Left colon (tissue), 2 donors: ENCODE data around the gene OR51D1. TPM values are rescaled to one million over a fixed set of nuclear protein-coding genes. Genes with fewer than 3 reads are reported as not detected.
A peak's percentile ranks its signal among the peaks of the same experiment; 100 is the strongest.

Source experiments
- ATAC-seq: fragments of 200-7000 bp; cut with Tn5 transposase; one replicate; pipeline ENCODE4 v1.9.1; 2020; ENCODE audit warnings: mild to moderate bottlenecking, moderate library complexity
- DNase-seq, 2 donors: peaks; one replicate each; pipeline ENCODE4 v3.0.0-alpha.2; 2020
- intact Hi-C, 2 donors: fragments of 100-400 bp; cut with DNase I in 1 of 2; cut with micrococcal nuclease in 1 of 2; formaldehyde crosslinking; loops; one replicate each; pipeline versions ENCODE4 v1.11.2 to v1.14.0; 2022; cut with DNase I, micrococcal nuclease
- long read RNA-seq: library from polyadenylated mRNA; unstranded; transcript quantifications from one replicate; pipeline ENCODE4 v2.0.0, GENCODE V29; 2021
- total RNA-seq, 2 donors: library from RNA; stranded (reverse); fragmentation: NEBNext Ultra II Directional; extraction: Animal tissue kit (Norgen Biotek cat#: 25700); gene quantifications; one replicate each; pipeline ENCODE4 v1.2.1, GENCODE V29; 2021
- donor health status: DM: no; HTN: no; CAD: no.
- donor health status: DM: yes; HTN: yes; CAD: no.

Gene OR51D1
- not detected for total RNA-seq
- long read RNA-seq, result 0 reads

- peak; percentile 93 for ATAC-seq
- intact Hi-C loops, result no loop called here
- DNase-seq, result peak; percentile 46 to 69
Observed at GRCh38 chr11:4636962-4637661, at the start of gene OR51D1. Gene OR51D1 (plus strand): TSS chr11:4637477. CDS start chr11:4639791, 2,314 bp downstream.

DNA sequence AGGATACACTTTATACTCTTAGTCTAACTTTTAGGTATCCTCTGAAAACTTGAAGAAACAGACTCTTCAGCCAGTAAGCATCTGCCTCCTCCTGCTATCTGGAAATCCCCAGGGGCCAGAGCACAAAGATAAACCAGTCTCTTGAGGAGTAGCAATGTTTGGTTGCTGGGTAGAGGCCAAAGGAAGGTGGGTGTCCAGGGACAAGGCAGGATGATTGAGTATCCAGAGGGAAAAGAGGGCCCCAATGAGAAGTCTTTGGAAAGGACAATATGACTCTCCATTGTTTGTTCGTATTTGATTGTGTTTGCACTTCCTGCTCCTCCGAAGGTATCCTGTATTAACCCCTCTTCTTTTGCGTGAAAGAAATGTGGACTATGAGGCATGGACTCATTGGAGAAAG is 48.3 kb upstream of the OR51D1 start:
- DNase-seq (no peak), ATAC-seq (no peak)
- intact Hi-C loops, result no loop called here

DNA sequence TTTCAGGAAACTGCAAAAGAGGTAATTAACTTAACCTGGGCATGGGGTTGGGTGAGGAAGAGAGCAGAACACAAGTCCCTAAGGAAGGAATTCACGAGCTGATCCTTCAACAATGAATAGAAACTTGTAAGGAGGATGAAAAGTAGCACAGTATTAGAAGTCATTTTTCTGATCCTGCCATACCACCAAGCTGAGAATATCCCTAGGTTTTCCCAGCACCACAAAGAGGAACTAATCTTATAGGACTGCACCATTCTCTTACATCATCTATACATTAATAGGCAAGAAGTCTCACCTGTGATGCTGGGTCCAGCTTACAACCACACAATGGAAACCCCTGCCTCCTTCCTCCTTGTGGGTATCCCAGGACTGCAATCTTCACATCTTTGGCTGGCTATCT is 43.5 kb upstream of the OR51D1 start, which contains the start of gene OR52I1:
OR52I1 (plus strand) TSS at position 301 of the 400 bp plus-strand sequence; CDS start at position 301, 0 bp downstream.
- no peak for ATAC-seq
- intact Hi-C loops, result no loop called here
- no peak for DNase-seq

- intact Hi-C loops, result no loop called here
- DNase-seq, result no peak
- no peak for ATAC-seq
Observed at GRCh38 chr11:4605057-4605456, 32.2 kb upstream of the OR51D1 start.

GRCh38 chr11:4606231-4607015 is 30.9 kb upstream of the OR51D1 start:
- intact Hi-C loops, result no loop called here
- DNase-seq, result peak in 1 of 2 donors; percentile 12
- peak; percentile 69 for ATAC-seq

- ATAC-seq (peak; percentile 3), DNase-seq (no peak)
- intact Hi-C loops, result no loop called here
Observed at GRCh38 chr11:4607096-4607495, 30.2 kb upstream of the OR51D1 start.

DNA sequence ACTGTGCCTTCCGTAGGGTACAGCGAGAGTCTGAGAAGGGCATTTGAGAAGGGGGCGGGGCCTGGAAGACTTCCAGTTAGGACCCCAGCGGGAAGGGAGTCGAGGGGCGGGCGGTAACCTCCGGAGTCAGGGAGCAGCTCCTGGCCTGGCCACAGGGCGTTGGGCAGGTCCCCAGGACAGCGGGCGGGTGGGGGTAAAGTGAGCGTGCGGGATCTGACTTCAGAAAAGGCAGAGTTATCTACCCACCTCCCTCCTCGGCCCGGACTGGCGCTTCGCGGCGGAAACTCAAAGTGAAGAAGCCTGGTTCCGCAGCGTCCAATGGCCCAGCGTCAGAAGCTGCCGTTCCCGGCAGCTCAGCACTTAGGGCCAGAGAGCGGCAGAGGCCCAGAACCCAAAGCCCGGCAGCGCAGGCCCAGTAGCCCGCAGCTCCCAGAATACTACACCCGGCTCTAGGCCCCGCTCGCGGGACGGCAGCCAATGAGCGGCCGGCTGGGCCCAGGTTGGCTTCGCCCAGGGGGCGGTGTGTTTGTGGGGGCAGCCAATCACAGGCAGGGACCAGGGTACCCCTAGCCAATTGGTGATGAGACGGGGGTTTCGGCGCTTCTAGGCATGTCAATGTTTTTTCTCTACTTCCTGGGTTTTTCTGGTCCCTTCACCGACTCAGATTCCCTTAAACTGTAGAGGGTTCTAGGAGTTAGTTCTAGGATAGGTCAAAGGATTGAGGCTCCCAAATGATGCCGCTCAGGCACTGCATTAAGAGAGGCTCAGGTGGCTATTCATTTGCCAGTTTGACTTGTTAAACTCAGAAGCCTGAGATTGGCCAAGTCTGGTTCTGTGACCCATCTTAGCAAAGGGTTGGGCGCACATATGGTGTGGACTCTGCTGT is 29.3 kb upstream of the OR51D1 start, which contains the start of gene TRIM68:
TRIM68 (minus strand) TSS at position 451 of the 886 bp plus-strand sequence. CDS start 2,727 bp downstream, outside the sequence.
- DNase-seq, result peak; percentile 95 to 96
- intact Hi-C loops, result no loop called here
- peak; percentile 97 for ATAC-seq

GRCh38 chr11:4610258-4610935 is 26.9 kb upstream of the OR51D1 start:
- DNase-seq (no peak), ATAC-seq (no peak)
- intact Hi-C loops, result no loop called here

DNA sequence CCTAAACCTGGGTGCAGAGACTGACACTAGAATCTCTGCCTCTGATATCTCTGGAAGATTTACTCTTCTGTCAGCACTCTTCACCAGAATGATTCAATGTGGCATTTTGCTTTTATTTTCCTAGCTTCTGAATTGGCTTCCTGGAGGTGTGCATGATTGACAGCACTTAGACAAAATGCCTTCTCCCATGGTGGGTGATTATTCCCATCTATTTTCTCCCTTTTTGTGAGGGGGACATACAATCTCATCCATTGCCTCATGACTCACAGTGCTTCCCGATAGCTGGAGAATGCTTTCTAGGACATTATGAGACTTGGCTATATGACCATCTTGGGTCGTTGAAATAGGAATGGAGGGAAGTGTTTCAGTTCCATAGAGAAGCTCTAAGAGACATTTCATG is 25.3 kb upstream of the OR51D1 start:
- intact Hi-C loops, result no loop called here
- DNase-seq, result no peak
- no peak for ATAC-seq

DNA sequence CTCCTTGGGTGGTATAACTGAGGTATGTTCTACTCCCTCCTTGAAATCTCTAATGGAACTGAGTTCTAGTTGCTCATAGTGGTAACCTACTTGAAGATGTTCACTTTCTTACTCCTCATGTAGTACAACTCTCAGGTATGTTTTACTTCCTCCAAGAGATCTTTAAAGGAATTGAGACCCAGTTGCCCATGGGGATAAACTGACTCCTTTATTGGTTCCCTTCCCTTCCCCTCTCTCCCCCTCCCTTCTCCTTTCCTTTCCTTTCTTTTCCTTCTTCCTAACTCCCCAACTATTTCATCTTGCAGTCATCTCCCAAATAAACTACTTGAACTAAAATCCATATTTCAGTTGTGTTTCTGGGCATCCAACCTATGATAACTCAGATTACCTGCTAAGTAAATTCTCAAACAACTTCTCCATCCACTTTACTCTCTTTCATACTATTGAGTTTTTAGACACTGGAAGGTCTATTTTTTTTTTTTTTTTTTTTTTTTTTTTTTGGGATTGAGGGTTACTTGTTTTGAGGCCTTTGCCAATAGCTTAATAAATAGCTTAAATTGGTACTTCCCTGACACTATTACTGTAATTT is 21.3 kb upstream of the OR51D1 start:
- intact Hi-C loops, result no loop called here
- ATAC-seq, result no peak
- DNase-seq, result no peak

DNA sequence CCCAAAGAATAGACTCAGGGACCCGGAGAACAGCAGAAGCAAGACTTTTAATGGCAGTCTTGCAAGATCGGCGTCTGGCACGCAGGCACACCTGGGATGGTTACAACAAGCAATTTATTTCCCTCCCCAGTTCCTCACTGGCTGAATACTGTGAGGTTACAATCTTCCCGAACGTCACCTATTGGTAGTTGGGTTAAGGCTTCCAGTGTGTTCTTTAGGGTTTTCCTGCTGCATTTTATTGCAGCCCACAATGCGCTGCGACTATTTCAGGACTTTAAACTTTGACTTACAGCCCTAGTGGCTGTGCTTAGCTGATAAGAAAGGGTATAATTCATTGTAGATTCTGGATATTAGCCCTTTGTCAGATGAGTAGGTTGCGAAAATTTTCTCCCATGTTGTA is 17.8 kb upstream of the OR51D1 start:
- intact Hi-C loops, result no loop called here
- ATAC-seq (peak; percentile 99), DNase-seq (peak in 1 of 2 donors; percentile 8)

GRCh38 chr11:4626207-4627099 is 10.8 kb upstream of the OR51D1 start:
- DNase-seq, result peak; percentile 47 to 77
- peak; percentile 87 for ATAC-seq
- intact Hi-C loops, result loop anchor here in 1 of 2 donors (5.0 kb wide), 1 partner anchor 376 kb away; no protein-coding TSS in a partner anchor

GRCh38 chr11:4636136-4636535 is 1.1 kb upstream of the OR51D1 start:
- DNase-seq, result no peak
- ATAC-seq, result no peak
- intact Hi-C loops, result no loop called here

- no peak for ATAC-seq
- DNase-seq, result no peak
- intact Hi-C loops, result no loop called here
Observed at GRCh38 chr11:4637662-4638047, 378 bp downstream of the OR51D1 start.

DNA sequence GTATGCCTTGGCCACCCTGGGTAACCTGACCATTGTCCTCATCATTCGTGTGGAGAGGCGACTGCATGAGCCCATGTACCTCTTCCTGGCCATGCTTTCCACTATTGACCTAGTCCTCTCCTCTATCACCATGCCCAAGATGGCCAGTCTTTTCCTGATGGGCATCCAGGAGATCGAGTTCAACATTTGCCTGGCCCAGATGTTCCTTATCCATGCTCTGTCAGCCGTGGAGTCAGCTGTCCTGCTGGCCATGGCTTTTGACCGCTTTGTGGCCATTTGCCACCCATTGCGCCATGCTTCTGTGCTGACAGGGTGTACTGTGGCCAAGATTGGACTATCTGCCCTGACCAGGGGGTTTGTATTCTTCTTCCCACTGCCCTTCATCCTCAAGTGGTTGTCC is 2.7 kb downstream of the OR51D1 start:
- no peak for ATAC-seq
- no peak for DNase-seq
- intact Hi-C loops, result no loop called here

DNA sequence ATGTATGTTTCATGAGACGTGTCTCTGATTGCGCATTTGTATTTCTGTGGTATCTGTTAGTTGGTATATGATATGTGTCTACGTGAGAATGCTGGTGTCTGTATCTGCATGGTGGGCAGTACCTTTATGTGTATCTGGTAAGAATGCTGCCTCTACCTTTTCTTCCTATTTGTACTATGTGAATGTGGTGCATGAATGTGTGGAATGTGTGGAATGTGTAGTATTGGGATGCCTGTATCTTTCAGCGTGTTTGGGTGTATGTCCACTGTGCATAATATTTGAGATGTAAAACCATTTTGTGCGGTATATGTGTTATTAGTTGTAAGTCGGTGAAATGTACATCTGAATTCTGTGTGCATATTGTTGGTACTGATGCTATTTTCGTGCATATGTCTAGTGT is 4.2 kb downstream of the OR51D1 start:
- no peak for DNase-seq
- intact Hi-C loops, result no loop called here
- no peak for ATAC-seq

- ATAC-seq (no peak), DNase-seq (no peak)
- intact Hi-C loops, result no loop called here
Observed at GRCh38 chr11:4642043-4642442, 4.8 kb downstream of the OR51D1 start.
